ENCODE results near the gene SUN1. TPM values are rescaled to one million over a fixed set of nuclear protein-coding genes. Genes with fewer than 3 reads are reported as not detected.
A peak's percentile ranks its signal among the peaks of the same experiment; 100 is the strongest.

Gene SUN1
- total RNA-seq, 1 experiment from 2014 or later = 181 TPM

GRCh38 chr7:894927-895450 is 62.7 kb downstream of the SUN1 start:
- Histone ChIP-seq H3K4me3 (replicated peaks in 1 of 2; ENCODE audit: low read depth in 1 of 2, low read length in 2 of 2) (no peak overlapping the region), H3K4me2 (ENCODE audit: low read length) (no peak overlapping the region), H2AFZ (ENCODE audit: low read depth, low read length, poor library complexity, severe bottlenecking) (no peak overlapping the region), H3K9me3 (ENCODE audit: control insufficient read depth in 1 of 2, insufficient read depth in 1 of 2, low read depth in 1 of 2, low read length in 2 of 2) (no peaks in the 10 kb centered on the region), H4K20me1 (ENCODE audit: insufficient read depth) (no peaks in the 10 kb centered on the region), H3K27ac (ENCODE audit: low read depth, low read length) (no peak overlapping the region), H3K27me3 (ENCODE audit: insufficient read depth, low read length) (no peaks in the 10 kb centered on the region), H3K9me2 (ENCODE audit: insufficient read depth) (no peaks in the 10 kb centered on the region), H3K9ac (ENCODE audit: low read length) (no peak overlapping the region), H3K79me2 (ENCODE audit: insufficient read depth, low read length) (no peaks in the 10 kb centered on the region), H3K36me3 (ENCODE audit: control insufficient read depth in 1 of 2, insufficient read depth in 2 of 2, low read length in 2 of 2) (peaks cover 8 to 31% of the 10 kb centered on the region in 2 experiments; a peak in 3 of 4 replicates), H3K4me1 (ENCODE audit: control insufficient read depth in 1 of 2, insufficient read depth in 2 of 2, low read length in 2 of 2) (no peaks in the 10 kb centered on the region)
- RAD21 ChIA-PET (ENCODE audit: low non-redundant PET in 1 of 2, low total read pairs in 2 of 2, uncharacterized antibody in 2 of 2, unreplicated experiment in 2 of 2) = no interaction called here
- TF ChIP-seq CEBPB (IDR thresholded peaks at IDR 0.05; ENCODE audit: low read depth) = no peak
- TF ChIP-seq ATF3 (IDR thresholded peaks at IDR 0.05) = no peak
- no TSS peak for BruUV-seq (replicated peaks)
- ATAC-seq (no peak), DNase-seq (ENCODE audit: low read depth, low spot score) (no peak)
- intact Hi-C loops (cut with micrococcal nuclease) = no loop called here
- POLR2A ChIA-PET = no interaction called here
- CTCF ChIA-PET = no interaction called here

GRCh38 chr7:895451-896052 is 63.3 kb downstream of the SUN1 start:
- Histone ChIP-seq H3K9ac (ENCODE audit: low read length) (no peak overlapping the region), H3K4me1 (ENCODE audit: control insufficient read depth in 1 of 2, insufficient read depth in 2 of 2, low read length in 2 of 2) (no peaks in the 10 kb centered on the region), H3K27ac (ENCODE audit: low read depth, low read length) (no peak overlapping the region), H3K36me3 (ENCODE audit: control insufficient read depth in 1 of 2, insufficient read depth in 2 of 2, low read length in 2 of 2) (peaks cover 8 to 29% of the 10 kb centered on the region in 2 experiments; a peak in 3 of 4 replicates), H3K27me3 (ENCODE audit: insufficient read depth, low read length) (no peaks in the 10 kb centered on the region), H3K79me2 (ENCODE audit: insufficient read depth, low read length) (no peaks in the 10 kb centered on the region), H3K4me3 (replicated peaks in 1 of 2; ENCODE audit: low read depth in 1 of 2, low read length in 2 of 2) (no peak overlapping the region), H2AFZ (ENCODE audit: low read depth, low read length, poor library complexity, severe bottlenecking) (no peak overlapping the region), H3K9me3 (ENCODE audit: control insufficient read depth in 1 of 2, insufficient read depth in 1 of 2, low read depth in 1 of 2, low read length in 2 of 2) (no peaks in the 10 kb centered on the region), H3K4me2 (ENCODE audit: low read length) (no peak overlapping the region), H4K20me1 (ENCODE audit: insufficient read depth) (no peaks in the 10 kb centered on the region), H3K9me2 (ENCODE audit: insufficient read depth) (no peaks in the 10 kb centered on the region)
- ChIA-PET RAD21 (ENCODE audit: low non-redundant PET in 1 of 2, low total read pairs in 2 of 2, uncharacterized antibody in 2 of 2, unreplicated experiment in 2 of 2) (no interaction called here), CTCF (no interaction called here), POLR2A (no interaction called here)
- ATAC-seq (no peak), DNase-seq (ENCODE audit: low read depth, low spot score) (no peak)
- BruUV-seq (replicated peaks) = TSS peak; percentile 32
- TF ChIP-seq CTCF (IDR thresholded peaks at IDR 0.05 in 2 of 3, conservative IDR thresholded peaks at IDR 0.05 in 1 of 3; ENCODE audit: borderline replicate concordance in 1 of 3, insufficient read depth in 1 of 3, low read depth in 2 of 3, low read length in 2 of 3) (no peak), ZNF274 (IDR thresholded peaks at IDR 0.05; ENCODE audit: low read depth, low read length) (no peak), SIN3A (IDR thresholded peaks at IDR 0.05; ENCODE audit: low read depth) (no peak), MAX (IDR thresholded peaks at IDR 0.05) (no peak), YY1 (IDR thresholded peaks at IDR 0.05; ENCODE audit: extremely low read depth, insufficient replicate concordance, low read depth, low read length) (no peak), REST (IDR thresholded peaks at IDR 0.05; ENCODE audit: low read depth) (no peak), SP1 (IDR thresholded peaks at IDR 0.05; ENCODE audit: low read depth) (no peak), CBX3 (IDR thresholded peaks at IDR 0.05; ENCODE audit: low read depth) (no peak), ATF3 (IDR thresholded peaks at IDR 0.05) (no peak), POLR2A (IDR thresholded peaks at IDR 0.05; ENCODE audit: borderline replicate concordance, extremely low read depth, insufficient read depth, insufficient read length) (no peak), FOSL1 (IDR thresholded peaks at IDR 0.05; ENCODE audit: low read depth) (no peak), ZFX (IDR thresholded peaks at IDR 0.05) (no peak), POLR2AphosphoS5 (IDR thresholded peaks at IDR 0.05; ENCODE audit: low read depth, low read length) (no peak)
- intact Hi-C loops (cut with micrococcal nuclease) = no loop called here
